GM21528 (cell line): ENCODE results near the gene IL1RAPL1.

Experiments
- ATAC-seq: cut with Tn5 transposase; IDR thresholded peaks from one replicate; pipeline ENCODE4 v1.9.1; 2021; ENCODE audit warnings: mild to moderate bottlenecking, moderate library complexity; ENCODE audit not compliant: unreplicated experiment, low FRiP score

IL1RAPL1 gene

DNA sequence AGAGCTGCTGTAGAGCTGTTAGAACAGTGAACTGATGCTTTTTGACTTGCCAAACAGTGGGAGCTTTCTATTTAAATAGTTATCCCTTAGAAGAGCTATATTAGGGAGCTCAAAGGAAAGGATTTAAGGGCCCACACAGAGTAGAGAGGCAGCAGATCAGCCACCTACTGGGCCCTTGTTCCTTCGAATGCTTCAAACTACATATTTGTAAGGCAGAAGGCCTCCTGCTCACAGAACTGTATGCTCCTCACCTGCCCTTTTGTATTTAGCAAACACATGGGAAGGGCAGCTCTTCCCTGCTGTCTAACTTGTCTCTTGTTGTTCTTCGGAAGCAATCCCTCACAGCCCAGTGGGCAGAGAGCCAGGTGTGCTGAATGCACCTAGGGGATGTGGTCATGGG is 38.0 kb downstream of the IL1RAPL1 start:
- no peak for ATAC-seq

DNA sequence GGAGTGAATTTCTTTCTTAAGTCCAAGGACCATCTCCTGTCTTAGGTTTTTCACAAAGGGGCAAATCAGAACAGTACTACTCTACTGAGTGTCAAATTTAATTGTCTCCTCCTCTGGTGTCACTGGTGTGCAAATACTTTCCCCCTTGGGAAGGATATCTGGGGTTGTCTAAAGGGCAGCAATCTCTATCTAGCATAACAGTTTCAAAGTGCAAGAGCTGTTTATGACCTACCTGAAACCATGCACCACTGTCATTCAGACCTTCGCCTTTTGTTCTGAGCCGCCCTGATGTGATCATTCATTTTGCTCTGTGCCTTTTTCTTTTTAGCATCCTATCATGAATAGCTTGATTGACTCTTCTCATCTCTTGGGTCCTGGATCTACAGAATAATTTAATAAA is 39.3 kb downstream of the IL1RAPL1 start:
- no peak for ATAC-seq

DNA sequence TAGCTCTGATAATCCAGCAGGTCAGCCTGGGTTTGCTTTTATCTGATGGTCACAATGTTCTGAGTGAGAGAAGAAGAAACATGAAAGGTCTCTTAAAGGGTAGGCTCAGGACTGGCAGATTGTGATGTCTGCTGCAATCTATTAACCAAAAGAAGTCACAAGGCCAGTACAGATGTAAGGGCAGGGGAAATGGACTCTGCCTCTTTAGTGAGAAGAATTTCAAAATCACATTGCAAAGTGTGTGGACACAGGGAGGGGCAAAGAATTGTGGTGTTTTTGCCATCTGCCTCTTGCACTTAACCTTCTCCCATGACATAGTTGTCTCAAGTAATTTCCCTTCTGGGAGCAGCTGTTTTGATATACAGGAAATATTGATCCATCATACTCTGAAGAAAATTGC is 40.9 kb downstream of the IL1RAPL1 start:
- ATAC-seq = no peak

DNA sequence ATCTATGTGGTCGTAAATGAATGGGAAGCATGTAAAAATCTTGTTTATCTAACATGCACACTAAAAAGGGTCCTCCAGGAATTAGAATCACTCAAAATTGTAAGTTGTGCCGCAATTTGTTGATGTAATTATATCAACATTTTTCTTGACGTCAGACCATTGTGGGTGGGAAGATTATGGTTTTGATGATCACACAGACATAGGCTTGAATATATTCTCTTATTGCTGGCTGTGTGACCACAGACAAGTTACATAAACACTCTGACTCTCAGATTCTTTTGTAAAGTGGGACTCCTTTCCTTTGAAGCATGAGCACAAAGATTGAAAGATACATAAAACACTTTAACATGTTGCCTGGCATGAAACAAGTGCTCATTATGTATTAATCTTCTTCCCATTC is 51.5 kb downstream of the IL1RAPL1 start:
- ATAC-seq = no peak

DNA sequence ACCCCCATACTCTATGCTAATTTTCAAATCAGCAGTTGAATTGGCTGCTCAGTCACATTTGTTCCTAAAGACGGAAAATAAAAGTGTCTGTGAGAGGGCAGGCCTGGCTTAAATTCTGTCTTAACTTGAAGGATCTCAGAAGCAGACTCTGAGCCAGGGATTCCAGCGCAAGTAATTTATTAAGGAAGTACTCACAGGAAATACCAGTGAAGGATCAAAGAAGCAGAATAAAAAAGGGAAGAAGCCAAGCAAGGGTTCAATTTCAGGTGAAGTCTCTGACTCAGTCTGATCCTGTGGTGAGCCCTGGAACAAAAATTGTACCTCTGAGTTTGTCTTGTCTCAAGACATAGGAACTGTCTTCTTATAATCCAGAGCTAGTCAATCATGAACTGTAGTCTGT is 52.2 kb downstream of the IL1RAPL1 start:
- ATAC-seq = no peak

DNA sequence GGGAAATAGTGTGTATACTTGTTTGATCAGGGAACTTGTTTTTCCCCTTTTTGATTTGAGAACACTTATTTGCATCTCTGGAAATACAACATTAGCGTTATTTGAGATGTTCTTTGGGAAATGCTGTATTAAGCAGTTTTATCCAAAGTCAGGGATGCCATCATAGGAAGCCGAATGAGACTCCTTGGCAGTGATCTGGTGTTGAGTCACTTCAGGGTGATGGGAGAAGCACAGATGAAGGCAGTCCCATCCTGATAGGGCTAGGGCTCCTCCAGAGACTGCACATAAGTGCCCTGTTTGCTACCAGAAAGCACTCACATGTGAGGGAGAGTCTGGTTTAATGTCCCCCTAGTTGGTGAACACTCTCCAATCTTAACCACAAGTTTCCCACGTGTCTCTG is 62.3 kb downstream of the IL1RAPL1 start:
- ATAC-seq = no peak

DNA sequence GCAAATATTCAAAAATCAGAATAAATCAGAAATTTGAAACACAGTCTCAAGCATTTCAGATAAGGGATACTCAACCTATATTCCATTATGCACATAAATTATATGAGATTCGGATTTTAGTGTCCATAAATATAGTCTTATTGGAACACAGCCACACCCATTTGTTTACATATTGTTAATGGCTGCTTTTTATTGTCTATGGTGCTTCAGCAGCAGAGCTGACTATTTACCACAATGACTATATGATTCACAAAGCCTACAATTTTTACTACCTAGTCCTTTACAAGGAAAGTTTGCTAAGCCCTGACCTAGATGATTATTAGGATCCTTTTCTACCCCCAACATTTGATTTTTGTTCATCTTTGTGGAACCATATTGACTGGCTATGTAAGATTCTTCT is 63.9 kb downstream of the IL1RAPL1 start:
- no peak for ATAC-seq

DNA sequence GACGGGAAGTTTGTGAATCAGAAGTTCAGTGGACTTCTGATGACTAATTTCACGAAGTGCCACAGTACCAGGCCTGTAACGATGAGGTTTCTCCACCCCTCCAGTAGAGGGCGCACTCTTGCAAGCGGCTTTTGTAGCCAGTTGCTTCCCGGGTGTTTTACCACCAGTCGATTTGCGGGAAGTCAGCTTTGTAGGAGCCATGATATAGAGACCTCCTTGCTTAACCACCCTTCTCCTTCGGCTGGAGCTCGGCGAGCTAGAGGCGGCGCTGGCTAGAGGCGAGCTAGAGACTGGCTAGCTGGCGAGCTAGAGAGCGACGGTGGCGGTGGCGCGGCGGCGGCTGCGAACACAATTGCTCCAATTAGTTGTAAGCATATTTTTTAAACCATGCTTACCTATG is 72.0 kb downstream of the IL1RAPL1 start:
- ATAC-seq = no peak

DNA sequence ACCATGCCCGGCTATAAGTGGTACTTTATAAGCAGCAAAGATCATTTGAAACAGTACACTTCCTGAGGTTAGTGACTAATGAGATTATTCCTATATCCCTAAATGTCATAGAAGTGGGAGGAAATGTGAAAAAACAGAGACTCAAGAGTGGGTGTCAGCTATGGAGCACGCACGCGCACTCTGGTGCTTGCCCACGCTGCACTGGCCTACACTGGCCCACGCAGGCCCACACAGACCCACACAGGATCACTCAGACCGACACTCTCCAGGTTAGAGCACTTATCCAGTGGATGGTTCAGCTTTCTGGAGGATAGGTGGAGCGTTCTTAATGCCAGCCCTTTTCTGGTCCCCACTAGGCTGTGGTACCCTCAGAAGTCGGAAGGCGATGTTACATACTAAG is 78.5 kb downstream of the IL1RAPL1 start:
- ATAC-seq = no peak

DNA sequence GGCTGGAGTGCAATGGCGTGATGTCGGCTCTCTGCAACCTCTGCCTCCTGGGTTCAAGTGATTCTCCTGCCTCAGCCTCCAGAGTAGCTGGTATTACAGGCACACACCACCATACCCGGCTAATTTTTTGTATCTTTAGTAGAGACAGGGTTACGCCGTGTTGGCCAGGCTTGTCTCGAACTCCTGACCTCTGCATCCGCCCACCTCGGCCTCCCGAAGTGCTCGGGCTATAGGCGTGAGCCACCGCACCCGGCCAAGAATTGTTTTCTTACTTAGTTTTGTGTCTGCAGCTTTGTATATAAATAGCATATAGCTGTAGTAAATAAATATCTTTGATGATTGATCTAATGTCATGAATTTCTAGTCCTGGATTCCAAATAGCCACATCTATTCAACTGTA is 81.1 kb downstream of the IL1RAPL1 start:
- no peak for ATAC-seq

DNA sequence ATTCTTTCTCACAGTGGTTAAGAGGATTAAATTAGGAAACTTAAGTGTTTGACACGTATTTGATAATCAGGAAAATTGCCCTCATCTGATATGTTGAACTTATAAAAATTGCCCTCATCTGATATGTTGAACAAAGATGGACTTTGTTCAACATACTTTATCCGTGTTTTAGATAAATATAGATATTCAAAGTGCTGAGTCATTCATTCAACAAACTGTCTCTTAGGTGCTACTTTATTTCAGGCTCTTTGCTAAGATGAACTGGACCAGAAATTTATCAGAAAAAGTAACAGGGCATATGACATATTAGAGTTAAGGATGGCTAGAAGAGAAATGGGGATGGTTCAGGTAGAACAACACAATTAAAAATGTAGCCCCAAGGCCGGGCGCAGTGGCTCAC is 81.7 kb downstream of the IL1RAPL1 start:
- no peak for ATAC-seq

DNA sequence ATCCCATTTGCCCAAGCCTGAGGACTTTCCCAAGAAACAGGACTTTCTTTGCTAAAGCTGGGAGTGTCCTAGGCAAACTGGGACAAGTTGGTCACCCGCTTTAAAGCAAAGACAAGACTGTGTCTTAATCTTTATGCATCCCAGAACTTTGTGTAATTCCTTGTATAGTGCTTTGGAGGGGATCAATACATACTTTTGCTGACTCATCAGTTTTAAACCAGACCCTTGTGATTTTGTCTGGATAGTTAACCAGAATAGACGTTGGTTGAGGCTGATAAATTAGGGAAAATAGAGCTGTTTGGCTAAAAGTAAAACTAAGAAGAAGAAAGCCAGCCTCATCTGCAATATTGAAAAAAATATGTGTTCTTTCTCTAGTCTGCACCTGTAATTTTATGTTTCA is 82.8 kb downstream of the IL1RAPL1 start:
- no peak for ATAC-seq

DNA sequence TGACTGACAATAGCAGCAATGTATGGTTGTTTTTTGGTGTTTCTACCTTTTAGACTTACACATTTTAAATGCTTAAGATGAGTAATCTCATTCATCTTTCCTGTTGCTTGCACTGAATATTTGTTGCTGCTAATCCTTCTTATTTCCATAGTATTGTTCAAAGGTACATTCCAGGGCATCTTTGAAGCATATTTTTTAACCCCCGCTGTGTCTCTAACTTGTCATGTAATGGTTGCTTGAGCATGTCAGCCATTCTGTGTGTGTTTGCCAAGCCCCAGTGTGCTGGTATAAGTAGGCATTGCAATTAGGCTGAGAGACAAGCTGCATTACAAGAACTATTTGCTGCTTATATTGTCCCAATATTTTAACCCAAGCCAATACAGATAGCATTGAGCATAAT is 87.9 kb downstream of the IL1RAPL1 start:
- ATAC-seq = no peak

DNA sequence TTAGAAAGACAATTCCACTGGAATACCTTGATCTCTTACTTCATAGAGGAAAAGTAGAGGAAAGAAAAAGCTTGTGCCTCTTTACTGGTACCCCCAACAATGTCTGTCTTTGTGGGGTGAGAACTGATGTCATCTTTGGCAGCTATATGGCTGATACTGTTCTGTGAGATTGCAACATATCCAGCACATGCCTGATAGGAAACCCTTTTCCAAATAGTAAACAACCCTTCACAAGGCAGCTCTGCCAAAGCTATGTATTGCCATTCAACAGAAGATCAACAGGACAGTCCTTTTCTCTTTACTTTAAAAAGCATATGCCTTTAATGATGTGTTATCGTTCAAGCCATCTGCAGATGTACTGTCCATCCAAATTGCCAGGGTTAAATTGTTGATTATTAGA is 105.9 kb downstream of the IL1RAPL1 start:
- ATAC-seq = no peak

DNA sequence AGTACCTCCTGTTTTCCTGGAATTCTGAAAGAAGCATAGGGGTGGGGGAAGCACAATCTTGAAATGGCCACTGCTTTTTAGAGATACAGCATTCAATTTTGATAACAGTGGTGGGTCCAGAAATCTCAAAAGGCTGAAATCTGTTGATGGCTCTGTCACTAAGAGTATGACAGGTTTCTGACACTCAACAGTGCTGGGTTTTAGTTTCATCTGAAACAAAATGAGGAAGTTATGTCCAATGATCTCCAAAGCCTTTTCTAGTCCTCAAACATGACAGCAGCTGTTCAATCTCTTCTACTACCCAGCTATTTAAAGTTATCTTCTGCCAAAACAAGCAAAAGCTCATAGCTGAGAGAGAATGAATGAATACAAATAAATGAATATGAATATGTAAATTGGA is 110.5 kb downstream of the IL1RAPL1 start:
- no peak for ATAC-seq

DNA sequence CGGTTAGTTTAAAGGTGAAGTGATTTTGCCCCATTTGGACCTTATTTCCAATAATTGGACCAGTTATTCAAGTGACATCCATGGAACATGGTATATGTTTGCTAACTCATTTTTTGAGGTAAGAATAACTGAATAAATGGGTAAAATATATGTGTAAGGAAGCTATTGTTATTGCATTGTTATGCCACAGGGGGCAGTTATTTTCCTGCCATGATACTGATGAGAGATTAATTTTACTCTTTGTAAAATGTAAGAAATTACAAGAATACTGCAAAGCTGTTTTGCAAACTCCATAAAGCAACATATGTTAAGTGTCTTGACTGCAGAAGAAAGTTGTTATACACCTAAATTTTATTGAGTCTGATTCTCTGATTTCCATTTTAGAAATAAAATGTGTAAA is 114.0 kb downstream of the IL1RAPL1 start:
- no peak for ATAC-seq

DNA sequence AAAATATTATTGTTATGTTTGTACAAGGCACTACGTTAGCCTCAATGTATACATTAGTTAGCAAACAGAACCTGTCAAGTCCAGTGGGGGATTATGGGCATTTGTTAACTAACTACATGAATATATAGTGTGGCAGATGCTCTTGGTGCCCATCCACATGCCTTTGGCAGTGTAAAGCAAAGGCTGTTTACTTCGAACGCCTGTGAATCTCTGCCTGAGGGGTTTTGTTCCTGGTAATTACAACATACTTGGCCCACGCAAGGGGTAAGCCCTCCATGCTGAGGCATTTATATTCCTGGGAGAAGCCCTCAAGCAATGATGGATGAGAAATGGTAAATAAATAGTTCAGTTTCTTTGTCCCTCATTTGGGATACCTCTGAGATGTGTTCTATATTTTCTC is 119.7 kb downstream of the IL1RAPL1 start:
- ATAC-seq = no peak

DNA sequence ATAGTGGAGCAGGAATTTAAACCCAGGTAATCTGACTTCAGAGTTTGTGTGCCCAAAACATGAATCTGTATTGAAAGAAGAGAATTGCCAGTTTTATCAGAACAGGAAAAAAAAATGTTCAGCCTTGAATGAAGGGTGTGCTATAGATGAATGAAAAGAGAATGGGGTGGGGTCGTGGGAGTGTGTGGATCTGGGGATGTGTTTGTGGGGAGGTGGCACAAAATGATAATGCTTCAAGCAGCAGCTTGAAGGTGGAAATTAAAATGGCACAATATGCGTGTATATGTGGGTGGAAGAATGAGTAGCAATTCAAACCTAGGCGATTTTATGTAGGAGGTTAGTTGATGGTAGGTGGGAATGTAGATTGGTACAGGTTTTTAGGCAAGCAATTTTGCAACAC is 122.2 kb downstream of the IL1RAPL1 start:
- ATAC-seq = no peak

DNA sequence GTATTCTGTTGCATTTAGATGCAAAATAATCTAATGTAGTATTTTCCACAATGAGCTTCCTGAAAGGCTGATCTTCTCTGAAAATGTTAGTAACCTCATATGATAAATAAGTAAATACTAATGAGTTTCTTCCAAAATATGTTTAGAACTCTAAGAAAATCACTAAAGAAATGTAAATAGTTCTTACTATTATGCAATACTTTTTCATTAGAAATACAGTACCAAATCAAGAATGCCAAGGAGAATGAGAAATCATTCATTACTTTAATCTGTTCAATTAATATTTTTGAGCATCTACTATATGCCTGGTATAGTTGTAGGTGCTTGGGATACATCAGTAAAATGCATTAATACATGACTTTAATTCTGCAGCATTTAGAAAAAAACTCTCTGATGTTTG is 130.6 kb downstream of the IL1RAPL1 start:
- ATAC-seq = no peak

DNA sequence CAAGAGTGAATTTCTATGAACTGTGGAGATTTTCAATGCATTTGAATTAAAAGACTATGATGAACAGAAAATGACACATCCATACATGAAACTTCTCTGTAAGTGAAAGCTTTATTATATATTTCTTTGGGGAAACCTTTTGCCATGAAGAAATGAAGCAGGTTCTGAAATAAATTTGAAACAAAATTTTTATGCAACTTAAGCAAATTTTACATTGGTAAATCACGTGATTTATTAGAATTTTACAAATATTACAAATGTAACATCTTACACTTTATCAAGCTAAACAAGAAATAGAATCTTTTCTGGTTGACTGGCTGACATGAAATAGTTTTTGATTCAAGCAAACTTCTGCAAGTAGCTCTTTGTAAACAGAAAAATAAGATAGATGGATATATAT is 131.2 kb downstream of the IL1RAPL1 start:
- ATAC-seq = no peak

DNA sequence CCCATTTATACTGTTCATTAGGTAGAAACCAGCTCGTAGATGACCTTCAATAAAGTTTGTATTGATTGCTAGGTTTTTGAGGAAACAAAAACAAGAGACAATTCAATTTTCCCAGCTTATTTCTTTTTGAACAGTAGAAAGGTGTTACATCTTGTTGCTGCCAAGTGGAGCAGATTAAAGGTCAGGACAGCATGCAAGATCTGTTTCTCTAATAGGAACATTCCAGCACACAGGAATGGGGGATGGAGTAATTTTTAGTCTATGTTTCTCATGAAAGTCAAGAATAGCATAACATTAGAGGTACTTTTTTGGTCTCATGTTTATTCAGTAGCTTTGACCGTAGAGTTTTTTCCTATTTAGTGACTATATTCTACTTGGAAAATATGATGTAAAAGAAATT is 132.4 kb downstream of the IL1RAPL1 start:
- no peak for ATAC-seq

DNA sequence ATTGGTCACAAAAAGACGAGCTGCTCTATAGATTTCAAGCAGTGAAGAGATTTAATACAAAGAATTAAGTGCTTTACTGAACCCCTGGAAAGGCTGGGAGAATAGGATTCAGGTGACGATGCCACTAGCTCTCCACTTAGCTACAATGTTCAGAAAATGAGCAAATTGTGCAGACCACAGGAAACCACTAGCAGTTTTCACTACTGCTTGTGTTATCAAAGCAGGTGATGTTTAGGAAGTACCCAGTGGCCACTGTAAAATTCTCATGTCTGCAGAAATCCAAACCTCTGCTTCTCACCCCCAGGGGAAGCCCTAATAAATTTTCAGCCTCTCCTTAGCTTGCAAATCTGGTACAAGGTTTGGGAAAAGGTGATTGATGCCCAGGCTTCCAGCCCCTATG is 165.1 kb downstream of the IL1RAPL1 start:
- ATAC-seq = no peak

DNA sequence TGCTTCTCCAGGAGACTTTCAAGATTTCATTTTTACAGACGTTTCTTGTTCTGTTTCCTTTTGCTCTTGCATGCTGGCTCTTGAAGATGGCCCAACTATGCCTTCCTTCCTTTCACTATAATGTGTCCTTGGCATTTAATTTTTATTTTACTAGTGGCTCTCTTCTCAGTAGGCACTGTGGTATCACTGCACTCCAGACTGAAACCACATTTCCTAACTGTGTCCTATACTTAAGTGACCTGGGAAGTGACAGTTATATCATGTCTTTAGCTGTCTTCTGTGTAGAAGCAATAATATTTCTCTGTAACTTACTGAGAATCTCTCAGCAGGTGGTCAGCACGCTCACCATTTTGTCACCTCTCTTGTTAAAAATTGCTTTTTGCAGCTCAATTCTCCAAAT is 168.9 kb downstream of the IL1RAPL1 start:
- no peak for ATAC-seq

DNA sequence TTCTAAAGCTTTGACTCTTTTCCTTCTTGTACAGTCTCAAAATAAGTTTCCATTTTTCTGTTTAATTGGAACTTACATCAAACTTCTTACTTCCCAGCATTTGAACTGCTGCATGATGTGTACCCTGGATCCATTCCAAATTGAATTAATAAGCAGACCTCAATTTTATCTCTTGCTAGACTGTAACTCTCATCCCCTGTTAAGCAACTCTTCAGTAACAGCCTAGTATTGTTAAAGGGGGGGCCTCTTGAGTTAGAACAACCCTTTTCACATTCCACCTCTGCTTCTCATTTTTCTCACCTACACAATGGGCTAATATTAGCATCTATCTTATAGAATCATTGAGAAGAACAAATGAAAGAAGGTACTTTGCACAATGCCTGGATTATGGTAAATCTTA is 169.4 kb downstream of the IL1RAPL1 start:
- ATAC-seq = no peak
